ENCODE measurements around the gene TRDN. TPM values are rescaled to one million over a fixed set of nuclear protein-coding genes. Genes with fewer than 3 reads are reported as not detected.

Gene TRDN
- total RNA-seq, 1 experiment from 2014 or later, result 10.4 TPM

DNA sequence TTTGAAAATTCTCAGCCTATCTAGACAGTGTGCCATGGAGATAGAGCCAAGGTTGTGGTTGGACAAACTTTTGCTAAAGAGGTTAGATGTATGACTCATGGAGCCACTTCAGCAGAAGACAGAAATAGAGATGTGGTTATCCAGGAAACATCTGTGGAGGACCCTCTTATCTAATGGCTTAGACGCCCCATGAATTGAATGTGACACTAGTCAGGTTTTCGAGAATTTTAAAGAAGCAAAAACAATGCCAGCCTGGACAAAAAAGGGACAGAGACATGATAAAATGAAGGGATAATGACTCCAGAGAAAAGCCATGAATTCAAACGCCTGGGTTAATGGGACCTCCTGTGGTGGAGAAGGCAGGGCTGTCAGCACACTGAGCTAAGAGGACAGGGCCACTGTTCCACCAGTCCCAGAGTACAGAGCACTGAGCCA lies 360.2 kb downstream of the TRDN start:
- Histone ChIP-seq H3K27me3 (ENCODE audit: insufficient read depth, low read length) (no peaks in the 10 kb centered on the region), H3K4me2 (ENCODE audit: insufficient read depth, insufficient read length, low read length) (no peak overlapping the region), H2BK15ac (ENCODE audit: low read depth, low read length) (no peak overlapping the region), H3K27ac (ENCODE audit: insufficient read length, low read depth, low read length) (no peak overlapping the region), H3K4me1 (ENCODE audit: insufficient read depth, low read length) (no peaks in the 10 kb centered on the region), H2BK12ac (ENCODE audit: insufficient read length, low read depth, low read length) (no peak overlapping the region), H3K18ac (ENCODE audit: insufficient read length, low read depth, low read length) (no peak overlapping the region), H2BK120ac (ENCODE audit: low read depth, low read length, poor library complexity, severe bottlenecking) (no peak overlapping the region), H3K9me3 (ENCODE audit: control insufficient read depth, low read depth, low read length) (no peaks in the 10 kb centered on the region), H3K4ac (ENCODE audit: low read depth, low read length) (no peak overlapping the region), H3K14ac (ENCODE audit: insufficient read depth, low read length) (no peak overlapping the region), H2AFZ (ENCODE audit: low read length) (no peak overlapping the region), H2AK5ac (ENCODE audit: insufficient read length, low read length) (no peak overlapping the region), H3K23me2 (ENCODE audit: insufficient read length, low read depth, low read length, poor library complexity, severe bottlenecking) (no peaks in the 10 kb centered on the region), H3K23ac (ENCODE audit: insufficient read length, low read depth, low read length) (no peak overlapping the region), H3K79me1 (ENCODE audit: insufficient read depth, low read depth, low read length, poor library complexity, severe bottlenecking) (no peaks in the 10 kb centered on the region), H3T11ph (ENCODE audit: low read length) (no peak overlapping the region), H3K56ac (ENCODE audit: insufficient read length, low read depth, low read length) (no peak overlapping the region), H4K5ac (ENCODE audit: insufficient read length, low read depth, low read length) (no peak overlapping the region), H3K9ac (ENCODE audit: extremely low read depth, insufficient read length, low read length) (no peak overlapping the region), H2BK5ac (ENCODE audit: insufficient read length, low read length) (no peak overlapping the region), H4K8ac (replicated peaks; ENCODE audit: insufficient read length, low read depth, low read length) (no peak overlapping the region), H4K91ac (ENCODE audit: insufficient read length, low read depth, low read length) (no peak overlapping the region), H3K79me2 (ENCODE audit: insufficient read depth, low read length) (no peaks in the 10 kb centered on the region), H2BK20ac (ENCODE audit: low read depth, low read length, poor library complexity, severe bottlenecking) (no peak overlapping the region), H4K20me1 (ENCODE audit: control insufficient read depth, insufficient read depth, insufficient read length) (no peaks in the 10 kb centered on the region)
- Mint-ChIP-seq H3K9me3 (no peaks in the 10 kb centered on the region), H3K4me1 (peaks cover 3 to 7% of the 10 kb centered on the region in 2 experiments; a peak in 3 of 4 replicates), H3K36me3 (ENCODE audit: insufficient read depth in 1 of 3, low read depth in 3 of 3) (no peaks in the 10 kb centered on the region), H3K4me3 (no peak overlapping the region), H3K27ac (no peak overlapping the region), H3K27me3 (ENCODE audit: low read depth) (no peaks in the 10 kb centered on the region)
- WGBS (ENCODE audit: extremely low coverage, insufficient read length, low lambda C conversion rate), result no CpG with 5 or more reads among the region's 3 CpGs
- peak; percentile 38 for DNase-seq
- TF ChIP-seq, protein P1, sequence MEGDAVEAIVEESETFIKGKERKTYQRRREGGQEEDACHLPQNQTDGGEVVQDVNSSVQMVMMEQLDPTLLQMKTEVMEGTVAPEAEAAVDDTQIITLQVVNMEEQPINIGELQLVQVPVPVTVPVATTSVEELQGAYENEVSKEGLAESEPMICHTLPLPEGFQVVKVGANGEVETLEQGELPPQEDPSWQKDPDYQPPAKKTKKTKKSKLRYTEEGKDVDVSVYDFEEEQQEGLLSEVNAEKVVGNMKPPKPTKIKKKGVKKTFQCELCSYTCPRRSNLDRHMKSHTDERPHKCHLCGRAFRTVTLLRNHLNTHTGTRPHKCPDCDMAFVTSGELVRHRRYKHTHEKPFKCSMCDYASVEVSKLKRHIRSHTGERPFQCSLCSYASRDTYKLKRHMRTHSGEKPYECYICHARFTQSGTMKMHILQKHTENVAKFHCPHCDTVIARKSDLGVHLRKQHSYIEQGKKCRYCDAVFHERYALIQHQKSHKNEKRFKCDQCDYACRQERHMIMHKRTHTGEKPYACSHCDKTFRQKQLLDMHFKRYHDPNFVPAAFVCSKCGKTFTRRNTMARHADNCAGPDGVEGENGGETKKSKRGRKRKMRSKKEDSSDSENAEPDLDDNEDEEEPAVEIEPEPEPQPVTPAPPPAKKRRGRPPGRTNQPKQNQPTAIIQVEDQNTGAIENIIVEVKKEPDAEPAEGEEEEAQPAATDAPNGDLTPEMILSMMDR (conservative IDR thresholded peaks at IDR 0.05), result no peak
